ENCODE results near the gene BCOR.
A peak's percentile ranks its signal among the peaks of the same experiment; 100 is the strongest.

BCOR gene

GRCh38 chrX:40112996-40113395, 15.2 kb upstream of the BCOR start:
- no peak for DNase-seq (ENCODE audit: low read depth in 2 of 2)

DNA sequence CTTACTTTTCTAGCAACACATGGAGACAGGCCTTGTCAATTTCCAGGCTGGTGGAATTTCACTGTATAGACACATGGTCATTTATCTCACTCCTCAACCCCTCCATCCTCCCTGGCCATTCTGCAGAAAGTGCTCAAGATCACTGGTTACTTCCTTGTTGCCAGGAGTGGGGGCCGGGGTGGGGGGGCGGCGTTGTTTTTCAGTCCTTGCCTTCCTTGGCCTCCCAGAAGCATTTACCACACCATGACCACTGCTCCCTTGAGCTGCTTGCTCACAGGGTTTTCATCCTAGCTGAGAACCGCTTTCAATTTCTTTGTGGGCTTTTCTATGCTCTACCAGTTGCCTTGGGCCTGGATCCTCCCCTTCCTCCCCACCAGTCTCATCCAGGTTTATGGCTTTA, 14.1 kb upstream of the BCOR start:
- DNase-seq (ENCODE audit: low read depth in 2 of 2), result no peak

DNA sequence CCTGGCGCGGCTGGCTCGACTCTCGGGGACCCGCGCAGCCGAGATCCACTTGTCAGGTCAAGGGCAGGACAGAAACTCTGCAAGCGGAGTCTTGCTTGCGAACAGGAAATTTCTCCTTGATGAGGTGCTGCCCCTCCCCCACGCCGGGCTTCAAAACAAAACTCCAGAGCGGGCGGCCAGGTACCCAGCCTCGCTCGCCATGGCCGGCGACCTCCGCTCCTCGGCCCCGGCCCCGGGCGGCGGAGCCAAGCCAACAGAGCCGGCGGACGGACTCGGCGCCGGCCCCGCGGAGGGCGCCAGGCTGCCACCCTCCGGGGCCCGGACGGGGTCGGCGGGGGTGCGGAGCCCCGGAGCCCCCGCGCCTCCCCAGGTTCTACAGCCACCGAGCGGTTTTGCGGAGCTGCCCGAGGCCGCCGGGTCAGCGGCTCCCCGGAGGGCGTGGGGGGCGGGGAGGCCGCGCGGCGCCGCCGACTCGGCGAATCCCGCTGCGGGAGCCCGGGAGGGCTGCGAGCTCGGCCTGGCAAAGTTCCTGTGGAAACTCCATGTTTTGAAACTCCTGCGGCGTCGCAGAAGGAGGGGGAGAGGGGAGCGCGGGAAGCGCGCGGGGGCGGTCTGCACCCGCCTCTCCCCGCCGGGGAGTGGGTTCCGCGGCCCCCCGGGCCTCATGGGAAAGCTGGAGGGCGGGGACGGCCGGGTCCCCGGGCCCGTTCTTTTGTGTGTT, 11.7 kb upstream of the BCOR start:
- DNase-seq (ENCODE audit: low read depth in 2 of 2), result no peak

- DNase-seq (ENCODE audit: low read depth in 2 of 2), result peak in 1 of 2 donors; percentile 60
These were observed 11.2 kb upstream of the BCOR start for GRCh38 chrX:40108959-40109287.

GRCh38 chrX:40108162-40108958, 10.6 kb upstream of the BCOR start:
- no peak for DNase-seq (ENCODE audit: low read depth in 2 of 2)

DNA sequence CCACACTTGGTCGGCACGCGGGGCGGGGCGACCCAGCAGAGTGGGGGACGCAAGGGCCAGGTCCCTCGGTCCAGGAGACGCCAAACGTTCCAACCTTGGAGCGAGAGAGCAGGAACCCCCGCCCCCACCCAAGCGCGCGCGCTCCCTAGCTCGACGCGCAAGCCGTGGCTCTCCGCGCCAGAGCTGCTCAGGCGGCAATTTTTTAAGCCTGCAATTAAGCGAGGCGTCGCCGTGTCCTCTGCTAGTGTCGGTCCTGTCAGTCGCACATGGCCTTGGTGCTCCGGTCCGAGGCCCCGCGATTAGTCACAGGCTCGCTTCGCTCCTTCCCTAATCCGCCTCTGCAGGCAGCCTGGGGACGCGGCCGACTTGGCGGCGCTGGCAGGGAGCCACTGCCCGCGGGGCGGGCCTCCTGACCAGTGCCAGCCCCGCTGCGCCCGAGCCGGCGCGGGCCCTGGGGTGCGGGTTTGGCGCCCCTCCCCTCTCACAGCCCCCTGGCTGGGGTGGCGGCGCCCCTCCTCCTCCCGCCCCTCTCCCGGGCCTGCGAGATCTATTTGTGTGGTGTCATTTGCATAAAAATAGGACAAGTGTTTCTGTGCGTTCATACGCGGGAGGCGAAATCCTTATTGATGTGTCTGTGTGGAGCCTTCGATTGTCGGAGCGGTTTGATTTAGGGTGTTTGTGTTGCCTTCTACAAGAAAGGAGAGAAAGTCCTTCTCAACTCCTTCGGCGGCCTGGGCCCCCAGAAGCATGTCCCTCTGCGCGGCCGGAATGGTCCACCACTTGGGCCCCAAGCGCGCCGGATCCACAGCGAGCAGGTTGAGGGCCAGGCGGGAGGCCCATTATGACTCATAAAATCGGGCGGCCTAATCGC, 9.8 kb upstream of the BCOR start:
- no peak for DNase-seq (ENCODE audit: low read depth in 2 of 2)

- no peak for DNase-seq (ENCODE audit: low read depth in 2 of 2)
These were observed 9.0 kb upstream of the BCOR start for GRCh38 chrX:40106676-40107290.

DNA sequence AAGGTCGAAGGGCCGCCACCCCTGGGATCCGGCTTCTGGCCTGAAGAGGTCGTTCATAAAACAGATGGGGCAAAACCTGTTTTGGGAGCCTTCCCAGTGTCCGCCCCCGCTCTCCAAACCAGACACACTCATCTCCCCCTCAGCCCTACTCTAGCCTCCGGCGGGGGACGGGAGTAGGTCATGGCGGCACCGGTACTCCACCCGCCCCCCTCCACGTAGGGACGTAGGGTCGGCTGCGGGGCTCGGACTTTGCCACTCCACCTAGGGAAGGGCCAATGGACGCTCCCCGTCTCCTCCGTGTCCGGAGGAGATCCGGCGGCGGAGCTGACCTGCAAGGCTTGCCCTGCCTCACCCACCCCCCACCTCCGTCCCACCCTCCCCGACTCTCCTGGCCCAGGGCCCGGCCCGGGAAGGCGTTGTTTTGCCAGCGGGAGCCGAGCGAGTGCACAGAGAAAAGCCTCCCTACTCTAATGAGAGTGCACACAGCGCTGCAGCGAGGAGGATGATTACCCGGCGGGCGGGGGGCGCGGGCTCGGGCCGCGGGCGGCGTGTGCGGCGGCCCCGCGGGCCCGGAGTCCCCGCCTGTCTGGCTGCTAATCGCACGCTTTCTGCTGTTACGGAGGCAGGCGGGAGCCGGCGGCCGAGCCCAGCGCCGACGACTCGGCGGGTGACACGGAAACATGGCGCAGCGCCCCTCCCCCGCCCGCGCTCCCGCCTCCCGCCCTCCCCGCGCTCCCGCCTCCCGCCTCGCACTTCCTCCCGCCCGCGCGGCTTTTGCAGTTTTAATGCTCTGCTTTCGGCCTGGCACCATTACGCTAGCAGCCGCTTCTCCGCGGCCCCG, 8.3 kb upstream of the BCOR start:
- peak; percentile 55 to 68 for DNase-seq (ENCODE audit: low read depth in 2 of 2)

GRCh38 chrX:40104985-40105834, 7.5 kb upstream of the BCOR start:
- DNase-seq (ENCODE audit: low read depth in 2 of 2), result no peak

DNA sequence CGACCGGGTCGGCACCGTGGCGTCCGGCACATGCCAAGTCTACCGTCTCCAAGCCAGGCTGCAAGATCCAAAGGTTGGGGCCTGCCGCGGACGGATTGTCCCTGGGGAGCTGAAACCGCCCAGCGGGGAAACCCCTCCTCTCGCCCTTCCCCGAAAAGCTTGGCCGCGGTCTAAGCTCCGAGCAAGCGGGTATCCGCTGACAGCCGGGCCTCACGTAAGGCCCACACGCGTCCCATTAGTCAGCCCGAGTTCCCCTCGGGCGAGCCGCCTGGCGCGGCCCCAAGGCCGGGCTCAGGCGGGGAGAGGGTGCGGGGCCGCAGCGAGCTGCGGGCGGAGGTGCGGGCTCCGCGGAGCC, 6.8 kb upstream of the BCOR start:
- no peak for DNase-seq (ENCODE audit: low read depth in 2 of 2)

- no peak for DNase-seq (ENCODE audit: low read depth in 2 of 2)
These were observed 6.0 kb upstream of the BCOR start for GRCh38 chrX:40103565-40104323.

DNA sequence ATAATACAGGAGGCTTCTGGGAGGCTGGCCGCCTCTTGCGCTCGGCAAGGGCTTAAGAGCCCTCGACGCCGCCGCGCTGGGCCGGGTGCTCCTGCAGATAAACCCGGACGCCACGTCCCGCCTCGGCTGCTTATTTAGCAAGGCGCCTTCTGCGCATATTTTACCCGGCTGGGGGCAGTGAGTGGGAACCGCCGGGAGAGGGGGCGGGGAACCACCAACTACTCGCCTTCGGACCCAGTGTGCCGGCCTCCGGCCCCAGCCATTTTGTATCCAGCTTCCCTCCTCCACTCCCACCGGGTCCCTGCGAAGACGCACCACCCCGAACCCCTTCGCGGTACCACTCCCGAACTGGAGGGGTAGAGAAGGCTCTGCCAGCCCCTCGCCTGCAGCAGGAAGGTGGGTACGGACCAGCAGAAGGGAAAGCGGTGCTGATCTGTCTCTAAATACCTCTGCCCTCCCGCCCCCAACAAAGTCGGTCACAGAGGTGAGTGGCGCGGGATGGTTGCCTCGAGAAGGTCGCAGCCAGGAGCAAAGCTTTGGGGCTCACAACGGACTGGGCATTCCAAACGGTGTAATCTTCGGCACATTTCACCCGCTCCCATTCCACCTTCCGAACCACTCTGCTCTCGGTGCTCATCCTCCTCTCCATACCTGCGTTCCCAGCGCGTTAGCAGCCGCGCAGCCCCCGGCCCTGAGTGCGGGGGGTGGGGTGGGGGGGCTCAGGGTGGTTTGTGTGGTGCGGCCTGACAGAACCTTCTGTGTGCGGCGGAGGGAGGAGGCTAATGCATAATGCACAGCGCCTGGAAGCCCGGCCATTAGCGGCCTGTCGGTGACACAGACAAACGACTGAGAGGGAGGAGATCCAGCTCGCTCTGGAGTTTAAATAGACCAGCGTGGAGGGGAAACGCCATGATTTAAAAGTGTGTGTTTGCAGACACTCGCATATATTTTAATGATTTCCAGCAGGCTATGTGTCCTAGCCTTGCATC, 4.9 kb upstream of the BCOR start:
- no peak for DNase-seq (ENCODE audit: low read depth in 2 of 2)

GRCh38 chrX:40101430-40101802, 3.7 kb upstream of the BCOR start:
- no peak for DNase-seq (ENCODE audit: low read depth in 2 of 2)

- no peak for DNase-seq (ENCODE audit: low read depth in 2 of 2)
These were observed 3.0 kb upstream of the BCOR start for GRCh38 chrX:40100537-40101429.

DNA sequence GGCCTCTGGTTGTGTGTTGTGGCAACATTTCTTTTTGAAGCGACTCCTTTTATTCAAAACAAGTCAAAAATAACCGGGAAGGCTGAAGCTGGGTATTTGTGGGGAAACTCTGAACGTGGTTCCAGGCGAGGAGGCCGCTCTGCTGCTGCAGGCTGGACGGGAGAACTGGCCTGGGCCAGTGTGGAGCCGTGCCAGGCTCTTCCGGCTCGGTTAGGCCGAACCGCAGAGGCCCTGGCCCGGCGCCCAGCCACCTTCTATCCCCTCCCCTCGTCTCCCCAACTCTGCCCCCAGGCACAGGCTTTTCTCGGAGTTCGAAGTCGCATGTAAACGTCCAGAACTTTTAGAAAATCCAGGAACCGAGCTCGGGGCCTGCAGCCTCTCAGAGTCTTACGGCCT, 2.4 kb upstream of the BCOR start:
- no peak for DNase-seq (ENCODE audit: low read depth in 2 of 2)

- DNase-seq (ENCODE audit: low read depth in 2 of 2), result no peak
These were observed 1.5 kb upstream of the BCOR start for GRCh38 chrX:40099055-40099958.

Measured in stimulated activated CD4-positive, alpha-beta T cell treated with anti-CD3 and anti-CD28 coated beads, Interleukin-4, amount 100 ng/mL, for 48 hours (primary cell).